Hematopoietic multipotent progenitor cell treated with erythropoietin and hydrocortisone succinate and interleukin-3 and kit ligand, for 17 days (in vitro differentiated cells): ENCODE results near the gene AGBL1.

Source experiments
- DNase-seq: peaks from one replicate; pipeline ENCODE4 v3.0.0-alpha.2; 2015; ENCODE audit warnings: low spot score

Gene AGBL1

GRCh38 chr15:86237111-86237500, 157.4 kb downstream of the AGBL1 start:
- no peak for DNase-seq

- no peak for DNase-seq
Observed at GRCh38 chr15:86247249-86247955, 167.7 kb downstream of the AGBL1 start.

GRCh38 chr15:86255247-86255646, 175.6 kb downstream of the AGBL1 start:
- DNase-seq = no peak

GRCh38 chr15:86256628-86257027, 177.0 kb downstream of the AGBL1 start:
- no peak for DNase-seq

- DNase-seq = no peak
Observed at GRCh38 chr15:86259589-86259988, 179.9 kb downstream of the AGBL1 start.

- DNase-seq = no peak
Observed at GRCh38 chr15:86263230-86263629, 183.6 kb downstream of the AGBL1 start.

GRCh38 chr15:86266896-86267484, 187.3 kb downstream of the AGBL1 start:
- no peak for DNase-seq

- no peak for DNase-seq
Observed at GRCh38 chr15:86267892-86268291, 188.2 kb downstream of the AGBL1 start.

GRCh38 chr15:86268558-86268957, 188.9 kb downstream of the AGBL1 start:
- no peak for DNase-seq

- DNase-seq = no peak
Observed at GRCh38 chr15:86273309-86273708, 193.6 kb downstream of the AGBL1 start.

- no peak for DNase-seq
Observed at GRCh38 chr15:86275361-86275760, 195.7 kb downstream of the AGBL1 start.

- DNase-seq = no peak
Observed at GRCh38 chr15:86278586-86278985, 198.9 kb downstream of the AGBL1 start.

- no peak for DNase-seq
Observed at GRCh38 chr15:86284635-86285034, 205.0 kb downstream of the AGBL1 start.

- no peak for DNase-seq
Observed at GRCh38 chr15:86295511-86295910, 215.8 kb downstream of the AGBL1 start.

GRCh38 chr15:86296769-86297168, 217.1 kb downstream of the AGBL1 start:
- no peak for DNase-seq

GRCh38 chr15:86300390-86301125, 220.9 kb downstream of the AGBL1 start:
- DNase-seq = no peak

- DNase-seq = no peak
Observed at GRCh38 chr15:86311568-86312280, 232.1 kb downstream of the AGBL1 start.

GRCh38 chr15:86312486-86312885, 232.8 kb downstream of the AGBL1 start:
- DNase-seq = no peak

GRCh38 chr15:86316216-86316615, 236.5 kb downstream of the AGBL1 start:
- no peak for DNase-seq

GRCh38 chr15:86316726-86317383, 237.2 kb downstream of the AGBL1 start:
- no peak for DNase-seq

- DNase-seq = no peak
Observed at GRCh38 chr15:86317384-86317740, 237.7 kb downstream of the AGBL1 start.

- no peak for DNase-seq
Observed at GRCh38 chr15:86322629-86323028, 243.0 kb downstream of the AGBL1 start.
